HG02588 (cell line): ENCODE measurements around the gene ITGAD.
"Not testable (repeated sequence)": the region's sequence is repeated elsewhere in the genome, so short reads cannot be mapped to it uniquely, and the experiment has no call there.

ENCODE experiments used
- ATAC-seq: cut with Tn5 transposase; IDR thresholded peaks from one replicate; pipeline ENCODE4 v1.9.1; 2021; ENCODE audit warnings: mild to moderate bottlenecking, moderate library complexity; ENCODE audit not compliant: unreplicated experiment

ITGAD gene

DNA sequence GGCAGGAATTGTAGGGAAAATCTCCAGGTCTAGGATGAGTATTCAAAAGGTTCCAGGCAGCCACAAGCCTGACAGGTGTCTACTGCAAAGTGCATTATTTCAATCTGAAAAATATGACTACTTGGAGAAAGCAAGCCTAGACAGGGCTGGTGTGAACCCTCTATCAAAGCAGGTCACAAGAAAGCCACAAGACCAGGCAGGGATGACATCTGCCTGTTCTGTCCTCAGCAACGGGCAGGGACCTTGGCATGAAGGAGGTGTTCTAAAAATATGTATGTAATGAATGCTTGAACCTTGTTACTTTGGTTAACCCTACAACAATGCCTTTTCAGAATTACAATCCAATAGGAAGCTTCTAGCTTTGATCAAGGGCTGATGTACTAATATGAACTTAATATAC, 36.2 kb downstream of the ITGAD start:
- ATAC-seq, result no peak

DNA sequence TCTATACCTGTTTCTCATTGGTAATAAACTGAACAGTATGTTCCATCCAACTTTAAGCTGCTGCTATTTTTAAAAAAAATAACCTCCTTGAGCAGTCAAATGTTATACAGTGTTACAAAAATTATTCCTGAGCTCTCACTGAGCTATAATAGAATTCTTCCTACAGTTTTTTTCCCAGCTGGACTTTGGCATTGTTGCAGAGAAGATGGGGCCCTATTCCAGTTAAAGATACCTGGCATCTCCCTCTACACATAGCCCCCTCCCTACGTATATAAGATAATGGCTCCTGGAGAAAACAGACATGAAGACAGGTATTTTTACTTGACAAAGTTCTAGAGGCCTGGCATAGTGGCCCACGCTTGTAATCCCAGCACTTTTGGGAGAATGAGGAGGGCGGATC, 36.7 kb downstream of the ITGAD start:
- ATAC-seq, result no peak

GRCh38 chr16:31430380-31431052, 37.4 kb downstream of the ITGAD start:
- no peak for ATAC-seq

DNA sequence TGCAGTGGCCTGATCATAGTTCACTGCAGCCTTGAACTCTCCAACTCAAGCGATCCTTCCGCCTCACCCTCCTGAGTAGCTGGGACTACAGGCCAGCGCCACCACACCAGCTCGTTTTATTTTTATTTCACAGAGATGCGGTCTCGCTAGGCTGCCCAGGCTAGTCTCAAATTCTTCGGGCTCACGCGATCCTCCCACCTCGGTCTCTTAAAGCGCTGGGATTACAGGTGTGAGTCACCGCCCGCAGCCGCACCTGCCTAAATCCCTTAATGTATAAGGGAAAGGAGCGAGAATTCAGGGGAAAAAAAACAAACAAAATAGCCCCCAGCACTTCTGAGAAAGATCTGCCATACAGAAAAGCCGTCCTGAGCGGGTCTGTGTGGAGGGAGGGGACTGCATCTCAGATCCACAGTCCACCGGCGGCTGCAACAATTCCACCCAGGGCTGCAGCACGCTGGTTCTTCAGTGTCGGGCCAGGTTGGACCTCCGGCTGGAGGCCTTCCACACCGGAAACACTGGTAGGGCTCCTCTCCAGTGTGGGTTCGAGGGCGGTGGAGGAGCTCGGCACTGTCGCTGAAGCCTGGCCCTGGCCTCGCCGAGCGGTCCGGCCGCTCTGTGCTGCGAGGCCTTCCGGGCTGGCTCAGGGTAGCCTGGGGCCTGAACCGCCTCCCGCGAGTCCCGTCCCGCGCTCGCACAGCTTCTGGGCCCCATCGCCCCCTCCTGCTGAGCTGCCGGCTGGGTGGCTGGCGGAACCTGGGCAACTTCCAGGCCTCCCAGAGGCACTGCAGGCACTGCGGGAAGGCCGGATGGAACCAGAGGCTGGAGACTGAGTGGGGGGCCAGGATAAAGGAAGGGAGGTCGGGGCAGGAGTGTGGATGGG, 42.4 kb downstream of the ITGAD start:
- no peak for ATAC-seq

DNA sequence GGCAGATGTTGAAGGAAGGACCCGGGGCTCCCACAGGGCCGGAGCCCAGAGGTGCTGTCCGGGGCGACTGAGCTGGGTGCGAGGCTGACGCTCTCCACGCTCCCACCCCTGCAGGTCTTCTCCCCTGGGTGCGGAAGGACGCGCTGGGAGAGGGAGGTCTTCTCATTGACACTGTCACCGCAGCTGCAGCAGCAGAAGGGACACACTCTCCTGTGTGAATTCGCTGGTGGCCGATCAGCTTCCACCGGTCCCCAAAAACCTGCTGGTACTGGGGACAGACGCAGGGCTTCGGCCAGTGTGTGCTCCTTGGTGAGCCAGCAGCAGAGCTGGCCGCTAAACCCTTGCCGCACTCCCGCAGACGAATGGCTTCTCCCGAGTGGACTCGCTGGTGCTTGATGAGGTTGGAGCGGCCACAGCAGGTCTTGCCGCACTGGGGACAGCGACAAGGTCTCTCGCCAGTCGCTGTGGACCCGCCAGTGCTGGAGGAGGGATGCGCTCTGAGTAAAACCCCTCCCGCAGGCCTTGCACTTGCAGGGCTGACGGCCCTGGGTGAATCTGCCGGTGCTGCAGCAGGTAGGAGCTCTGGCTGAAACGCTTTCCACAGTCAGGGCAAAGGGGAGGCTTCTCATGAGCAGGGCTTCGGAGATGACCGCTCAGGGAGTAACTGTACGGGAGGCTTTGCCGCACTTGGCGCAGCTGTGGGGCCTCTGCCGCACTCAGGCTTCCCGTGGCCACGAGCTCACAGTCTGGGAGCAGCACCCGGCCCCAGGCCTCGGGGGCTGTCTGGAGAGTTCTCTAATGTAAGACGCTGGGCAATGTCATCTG, 43.3 kb downstream of the ITGAD start:
- ATAC-seq, result no peak

DNA sequence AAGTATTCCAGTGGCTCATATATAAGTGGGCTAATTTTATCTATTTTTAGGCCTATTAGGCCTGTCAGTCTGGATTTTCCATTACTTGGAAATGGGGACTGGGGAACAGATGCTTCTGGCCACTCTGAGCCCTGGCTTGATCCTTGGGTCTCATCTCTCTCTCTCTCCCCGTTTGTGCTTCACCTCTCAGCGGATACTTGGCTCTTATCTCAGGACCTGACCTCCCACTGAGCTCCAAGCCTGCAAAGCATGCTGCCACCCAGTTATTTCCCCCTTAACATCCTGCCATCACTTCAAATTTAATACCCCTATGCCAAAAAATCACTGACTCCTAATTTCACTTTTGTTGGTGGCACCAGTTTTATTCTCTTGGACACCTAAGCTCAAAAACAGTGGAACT, 45.3 kb downstream of the ITGAD start:
- ATAC-seq, result no peak

DNA sequence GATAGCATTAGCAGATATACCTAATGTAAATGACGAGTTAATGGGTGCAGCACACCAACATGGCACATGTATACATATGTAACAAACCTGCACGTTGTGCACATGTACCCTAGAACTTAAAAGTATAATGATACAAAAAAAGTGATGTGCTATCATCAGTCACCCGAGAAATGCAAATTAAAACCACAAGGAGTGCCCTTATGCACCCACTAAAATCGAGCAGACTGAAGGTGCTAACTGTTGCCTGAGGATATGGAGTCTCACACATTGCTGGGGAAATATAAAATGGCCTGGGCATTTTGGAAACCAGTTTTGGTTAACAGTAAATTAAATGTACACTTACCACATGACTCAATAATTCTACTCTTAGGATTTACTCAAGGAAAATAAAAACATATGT, 45.9 kb downstream of the ITGAD start:
- ATAC-seq, result not testable (repeated sequence)

DNA sequence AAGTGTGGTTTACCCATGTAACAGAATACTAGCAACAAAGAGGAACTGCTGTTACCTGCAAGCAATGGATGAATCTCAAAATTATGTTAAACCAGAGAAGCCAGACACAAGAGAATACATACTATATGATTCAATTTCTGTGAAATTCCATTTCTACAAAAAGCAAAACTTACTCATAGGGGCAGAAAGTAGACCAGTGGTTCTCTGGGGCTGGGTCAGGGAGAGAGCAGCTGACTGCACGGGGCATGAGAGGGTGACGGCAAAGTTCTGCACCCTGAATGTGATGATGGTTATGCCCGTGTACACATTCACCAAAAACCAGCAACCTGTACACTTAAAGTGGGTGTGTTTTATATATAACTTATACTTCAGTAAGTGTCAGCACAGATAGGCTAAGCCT, 46.4 kb downstream of the ITGAD start:
- no peak for ATAC-seq

GRCh38 chr16:31440516-31441184, 47.5 kb downstream of the ITGAD start:
- ATAC-seq, result no peak

GRCh38 chr16:31441956-31442355, 48.8 kb downstream of the ITGAD start:
- no peak for ATAC-seq

GRCh38 chr16:31445931-31446330, 52.8 kb downstream of the ITGAD start:
- ATAC-seq, result not testable (repeated sequence)

DNA sequence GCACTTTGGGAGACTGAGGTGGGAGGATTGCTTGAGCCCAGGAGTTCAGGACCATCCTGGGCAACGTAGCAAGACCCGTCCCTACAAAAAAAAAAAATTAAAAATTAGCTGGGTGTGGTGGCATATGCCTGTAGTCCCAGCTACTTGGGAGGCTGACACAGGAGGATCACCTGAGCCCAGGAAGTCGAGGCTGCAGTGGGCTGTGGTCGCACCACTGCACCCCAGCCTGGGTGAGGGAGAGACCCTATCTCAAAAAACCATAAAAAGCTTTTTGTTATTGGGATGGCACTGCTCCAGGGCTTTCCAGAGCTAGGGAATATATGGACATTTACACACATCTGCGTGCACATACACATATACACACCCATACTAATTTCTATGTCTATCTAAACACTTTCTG, 58.1 kb downstream of the ITGAD start:
- no peak for ATAC-seq

DNA sequence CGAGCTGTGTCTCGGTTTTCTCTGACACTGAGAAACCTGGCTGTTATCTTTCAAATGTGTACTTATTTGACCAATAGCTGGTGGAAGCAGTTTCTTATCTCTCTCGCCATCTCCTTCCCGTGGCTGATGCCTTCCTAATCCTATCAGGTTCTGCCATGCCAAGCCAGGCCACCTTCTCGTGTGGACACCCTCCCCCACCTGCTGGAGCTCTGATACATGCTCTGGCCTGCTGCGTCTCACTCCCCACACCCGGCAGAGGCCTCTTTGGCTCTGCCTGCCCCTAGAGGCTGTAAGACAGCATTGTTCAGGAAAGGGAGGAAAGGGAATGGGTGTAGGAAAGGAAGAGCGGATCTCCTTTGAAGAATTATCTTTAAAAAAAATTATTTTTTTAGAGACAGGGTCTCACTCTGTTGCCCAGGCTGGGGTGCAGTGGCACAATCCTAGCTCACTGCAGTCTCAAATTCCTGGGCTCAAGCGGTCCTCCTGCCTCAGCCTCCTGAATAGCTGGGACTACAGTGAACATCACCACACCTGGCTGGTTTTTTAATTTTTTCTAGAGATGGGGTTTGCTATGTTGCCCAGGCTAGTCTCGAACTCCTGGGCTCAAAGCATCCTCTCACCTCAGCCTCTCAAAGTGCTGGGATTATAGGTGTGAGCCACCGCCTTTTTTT, 58.7 kb downstream of the ITGAD start:
- no peak for ATAC-seq

DNA sequence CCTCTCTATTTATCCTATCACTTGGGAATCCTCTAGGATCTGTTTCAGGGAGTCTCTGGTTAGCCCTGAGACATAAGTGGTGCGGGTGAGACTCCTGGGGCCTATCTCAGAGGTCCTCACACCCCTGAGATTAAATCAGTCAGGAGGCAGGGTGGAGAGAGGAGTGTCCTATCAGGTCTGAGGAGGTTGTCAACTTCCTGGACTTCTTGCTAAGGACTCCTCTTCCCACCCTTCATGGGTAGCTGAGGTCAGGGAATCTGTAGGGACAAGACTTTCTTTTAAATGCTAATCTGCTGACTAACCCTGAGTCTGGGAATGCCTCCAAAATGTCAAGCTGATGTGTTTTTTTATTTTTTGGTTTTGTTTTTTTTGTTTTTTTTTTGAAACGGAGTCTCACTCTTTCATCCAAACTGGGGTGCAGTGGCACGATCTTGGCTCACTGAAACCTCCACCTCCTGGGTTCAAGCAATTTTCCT, 59.5 kb downstream of the ITGAD start:
- ATAC-seq, result no peak

- no peak for ATAC-seq
Measured at GRCh38 chr16:31453255-31454204, 60.4 kb downstream of the ITGAD start.

DNA sequence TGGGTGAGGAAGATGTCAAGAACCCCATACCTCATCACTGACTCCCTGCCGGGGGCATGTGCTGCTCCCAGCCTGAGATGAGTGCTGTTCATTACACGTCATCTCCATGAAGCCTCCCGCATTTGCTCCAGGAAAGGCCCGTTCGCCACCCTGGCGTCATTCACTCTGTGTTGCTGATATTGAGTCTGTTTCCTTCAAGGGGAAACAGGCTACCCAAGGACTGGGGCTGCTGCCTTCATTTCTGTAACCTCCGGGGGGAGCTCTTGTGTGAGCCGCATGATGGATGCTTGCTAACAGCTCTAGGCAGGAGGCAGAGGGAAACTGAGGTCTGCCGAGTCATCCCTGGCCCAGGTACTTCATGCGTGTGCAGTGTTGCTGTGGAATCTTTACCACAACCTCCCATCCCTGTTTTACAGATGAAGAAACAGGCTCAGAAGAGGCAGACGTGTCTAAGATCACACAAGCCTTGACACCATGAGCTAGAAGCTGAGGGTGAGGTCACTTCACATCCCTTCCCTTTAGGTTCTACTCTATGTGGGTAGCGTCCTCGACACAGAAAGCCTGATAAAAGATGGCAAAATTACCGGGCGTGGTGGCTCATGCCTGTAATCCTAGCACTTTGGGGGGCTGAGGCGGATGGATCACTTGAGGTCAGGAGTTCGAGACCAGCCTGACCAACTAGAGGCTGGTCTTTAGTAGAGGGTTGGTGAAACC, 62.6 kb downstream of the ITGAD start:
- ATAC-seq, result no peak

DNA sequence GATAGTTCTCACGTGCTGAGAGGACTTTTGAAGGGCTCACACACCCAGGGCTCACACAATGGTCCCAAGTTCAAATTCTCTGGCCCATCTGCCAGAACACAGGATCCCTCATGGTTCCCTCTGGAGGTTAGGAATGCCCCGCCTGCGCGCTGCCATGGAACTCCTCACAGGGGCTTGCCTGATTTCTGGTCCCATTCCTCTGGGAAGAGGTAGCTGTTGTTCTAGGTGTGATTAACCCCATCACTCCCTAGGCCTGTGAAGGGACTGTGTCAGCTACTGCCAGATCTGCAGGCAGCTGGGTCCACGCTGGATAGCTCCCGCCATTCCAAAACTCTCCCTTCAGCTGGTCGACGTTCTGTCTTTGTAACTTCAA, 63.8 kb downstream of the ITGAD start:
- ATAC-seq, result no peak

- peak; percentile 3 for ATAC-seq
Measured at GRCh38 chr16:31458073-31458843, 65.1 kb downstream of the ITGAD start.
